Astrocyte of the hippocampus (primary cell): Measurements from ENCODE around the gene ZCCHC8.
"Not testable (repeated sequence)": the region's sequence is repeated elsewhere in the genome, so short reads cannot be mapped to it uniquely, and the experiment has no call there.

Experiments
- DNase-seq: peaks from one replicate; pipeline ENCODE4 v3.0.0; 2011; ENCODE audit warnings: low read depth, low spot score

Gene ZCCHC8

DNA sequence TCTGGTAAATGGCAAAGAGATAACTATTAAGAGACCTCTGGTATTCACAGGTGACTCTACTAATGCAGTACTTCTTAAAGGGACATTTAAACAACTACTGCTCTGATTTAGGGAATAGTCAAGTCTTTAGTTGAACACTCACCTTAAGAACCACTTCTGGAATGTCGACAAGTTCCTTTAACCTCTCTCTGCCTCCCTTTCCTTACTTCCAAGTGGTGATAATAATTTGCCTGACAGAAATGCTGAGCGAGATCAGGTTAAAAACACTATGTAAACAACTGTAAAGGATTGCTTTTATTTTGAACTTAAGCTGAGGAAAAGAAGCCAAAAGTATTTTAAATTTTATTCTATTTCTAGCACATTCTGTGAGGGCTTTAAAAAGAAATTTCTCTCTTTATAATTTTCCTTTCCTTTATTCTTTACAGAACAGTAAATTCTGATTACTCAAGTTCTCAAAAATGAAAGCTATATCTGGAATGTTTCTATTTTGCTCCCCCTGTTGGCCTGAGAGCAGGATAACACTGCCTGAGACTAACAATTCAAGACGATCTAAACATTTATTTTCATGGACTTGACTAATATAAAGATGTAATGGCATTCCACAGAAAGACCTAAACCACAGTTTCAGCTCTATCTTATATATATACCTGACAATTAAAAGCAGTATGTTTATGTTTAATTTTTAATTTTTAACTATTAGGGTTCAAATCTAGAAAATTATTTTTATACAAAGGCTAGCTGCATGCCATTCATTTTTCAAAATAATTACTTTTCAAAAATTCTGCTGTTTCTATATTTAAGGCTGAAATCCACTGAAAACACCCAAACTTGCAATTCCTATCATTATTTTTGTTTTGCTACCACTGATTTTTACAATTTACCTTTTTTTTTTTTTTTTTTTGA, 29.2 kb downstream of the ZCCHC8 start:
- DNase-seq: peak; percentile 78

DNA sequence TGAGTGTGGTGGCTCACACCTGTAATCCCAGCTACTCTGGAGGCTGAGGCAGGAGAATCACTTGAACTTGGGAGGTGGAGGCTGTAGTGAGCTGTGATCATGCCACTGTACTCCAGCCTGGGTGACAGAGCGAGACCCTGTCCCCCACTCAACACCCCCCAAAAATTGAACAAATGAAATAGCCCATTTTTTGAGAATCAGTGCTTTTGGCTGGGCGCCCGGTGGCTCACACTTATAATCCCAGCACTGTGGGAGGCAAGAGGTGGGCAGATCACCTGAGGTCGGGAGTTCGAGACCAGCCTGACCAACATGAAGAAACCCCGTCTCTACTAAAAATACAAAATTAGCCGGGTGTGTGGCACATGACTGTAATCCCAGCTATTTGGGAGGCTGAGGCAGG, 30.2 kb downstream of the ZCCHC8 start:
- not testable (repeated sequence) for DNase-seq

DNA sequence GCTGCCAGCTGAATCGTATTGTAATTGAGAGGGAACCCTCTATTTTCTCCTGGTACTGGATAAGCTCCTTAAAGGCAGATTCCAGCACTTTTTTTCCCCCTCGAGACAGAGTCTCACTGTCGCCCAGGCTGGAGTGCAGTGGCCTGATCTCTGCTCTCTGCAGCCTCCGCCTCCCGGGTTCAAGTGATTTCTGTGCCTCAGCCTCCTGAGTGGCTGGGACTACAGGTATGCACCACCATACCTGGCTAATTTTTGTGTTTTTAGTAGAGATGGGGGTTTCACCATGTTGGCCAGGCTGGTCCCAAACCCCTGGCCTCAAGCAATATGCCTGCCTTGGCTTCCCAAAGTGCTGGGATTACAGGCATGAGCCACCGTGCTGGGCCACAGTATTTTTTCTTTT, 30.9 kb downstream of the ZCCHC8 start:
- DNase-seq: not testable (repeated sequence)

DNA sequence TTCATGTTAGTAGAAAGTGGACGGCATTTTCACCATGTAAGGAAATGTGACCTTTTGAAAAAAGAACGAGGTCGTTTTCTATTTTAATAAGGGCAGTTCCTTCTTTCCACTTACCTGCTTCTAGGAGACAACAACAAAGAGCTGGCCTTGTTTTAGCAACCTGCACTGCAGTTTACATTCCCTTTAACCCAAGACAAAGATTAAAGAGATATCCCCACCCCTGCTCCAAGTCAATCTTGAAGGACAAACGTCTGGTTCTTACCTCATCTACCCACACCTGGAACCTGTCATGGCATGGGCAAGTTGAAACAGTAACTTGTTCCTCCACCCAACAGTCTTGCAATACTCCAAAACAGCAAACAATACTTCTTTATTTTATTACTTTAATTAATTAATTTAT, 32.7 kb downstream of the ZCCHC8 start:
- no peak for DNase-seq

DNA sequence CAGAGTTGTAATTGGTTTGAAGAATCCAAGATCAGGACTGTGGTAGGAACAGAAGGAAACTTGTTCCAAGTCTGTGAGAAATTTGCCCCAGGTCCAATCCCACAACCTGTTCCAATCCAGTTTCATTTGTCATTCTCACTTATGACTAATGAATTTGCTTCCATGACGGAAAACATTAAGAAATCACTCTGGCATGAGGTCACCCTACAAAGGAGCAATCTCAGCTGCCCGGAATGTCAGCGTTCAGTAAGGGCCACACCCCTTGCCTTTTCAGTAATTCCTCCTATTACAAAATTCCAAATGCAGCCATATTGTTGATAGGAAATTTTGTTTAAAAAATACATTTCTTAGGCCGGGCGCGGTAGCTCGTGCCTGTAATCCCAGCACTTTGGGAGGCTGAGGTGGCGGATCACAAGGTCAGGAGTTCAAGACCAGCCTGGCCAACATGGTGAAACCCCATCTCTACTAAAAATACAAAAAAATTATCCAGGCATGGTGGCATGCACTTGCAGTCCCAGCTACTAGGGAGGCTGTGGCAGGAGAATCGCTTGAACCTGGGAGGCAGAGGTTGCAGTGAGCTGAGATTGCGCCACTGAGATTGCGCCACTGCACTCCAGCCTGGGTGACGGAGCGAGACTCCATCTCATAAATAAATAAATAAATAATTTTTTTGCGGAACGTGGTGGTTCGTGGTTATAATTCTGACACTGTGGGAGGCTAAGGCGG, 36.3 kb downstream of the ZCCHC8 start:
- DNase-seq: peak; percentile 96

DNA sequence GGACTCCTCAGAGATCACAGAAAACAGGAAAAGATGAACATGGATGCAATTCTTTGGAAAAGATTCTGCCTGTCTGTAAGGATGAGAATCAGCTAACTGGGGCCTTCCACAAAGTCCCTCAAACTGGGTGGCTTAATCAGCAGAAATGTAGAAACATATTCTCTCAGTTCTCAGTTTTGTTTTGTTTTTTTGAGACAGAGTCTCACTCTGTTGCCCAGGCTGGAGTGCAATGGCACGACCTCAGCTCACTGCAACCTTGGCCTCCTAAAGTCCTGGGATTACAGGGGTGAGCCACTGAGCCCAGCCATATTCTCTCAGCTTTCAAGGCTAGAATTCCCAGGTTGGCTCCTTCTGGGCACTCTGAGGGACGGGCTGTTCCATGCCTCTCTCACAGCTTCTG, 40.1 kb downstream of the ZCCHC8 start:
- no peak for DNase-seq

DNA sequence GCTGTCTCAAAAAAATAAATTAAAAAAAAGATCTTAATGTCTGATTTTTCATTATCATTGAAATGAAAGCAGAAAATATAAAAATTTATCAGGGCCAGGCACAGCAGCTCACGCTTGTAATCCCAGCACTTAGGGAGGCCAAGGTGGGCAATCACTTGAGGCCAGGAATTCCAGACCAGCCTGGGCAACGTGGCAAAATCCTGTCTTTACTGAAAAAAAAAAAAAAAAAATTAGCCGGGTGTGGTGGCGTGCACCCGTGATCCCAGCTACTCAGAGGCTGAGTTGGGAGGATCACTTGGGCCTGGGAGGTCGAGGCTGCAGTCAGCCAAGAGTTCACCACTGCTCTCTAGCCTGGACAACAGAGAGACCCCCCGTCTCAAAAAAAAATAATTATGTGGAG, 40.7 kb downstream of the ZCCHC8 start:
- DNase-seq: no peak

DNA sequence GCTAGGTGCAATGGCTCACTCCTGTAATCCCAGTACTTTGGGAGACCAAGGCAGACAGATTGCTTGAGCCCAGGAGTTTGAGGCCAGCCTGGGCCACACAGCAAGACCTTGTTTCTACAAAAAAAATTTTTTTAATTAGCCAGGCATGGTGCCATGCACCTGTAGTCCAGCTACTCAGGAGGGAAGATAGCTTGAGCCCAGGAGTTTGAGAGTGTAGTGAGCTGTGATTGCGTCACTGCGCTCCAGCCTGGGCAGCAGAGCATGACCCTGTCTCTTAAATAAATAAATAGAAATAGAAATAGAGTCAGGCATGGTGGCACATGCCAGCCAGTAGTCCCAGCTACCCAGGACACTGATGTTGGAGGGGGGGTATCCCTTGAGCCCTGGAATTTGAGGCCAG, 41.5 kb downstream of the ZCCHC8 start:
- no peak for DNase-seq

DNA sequence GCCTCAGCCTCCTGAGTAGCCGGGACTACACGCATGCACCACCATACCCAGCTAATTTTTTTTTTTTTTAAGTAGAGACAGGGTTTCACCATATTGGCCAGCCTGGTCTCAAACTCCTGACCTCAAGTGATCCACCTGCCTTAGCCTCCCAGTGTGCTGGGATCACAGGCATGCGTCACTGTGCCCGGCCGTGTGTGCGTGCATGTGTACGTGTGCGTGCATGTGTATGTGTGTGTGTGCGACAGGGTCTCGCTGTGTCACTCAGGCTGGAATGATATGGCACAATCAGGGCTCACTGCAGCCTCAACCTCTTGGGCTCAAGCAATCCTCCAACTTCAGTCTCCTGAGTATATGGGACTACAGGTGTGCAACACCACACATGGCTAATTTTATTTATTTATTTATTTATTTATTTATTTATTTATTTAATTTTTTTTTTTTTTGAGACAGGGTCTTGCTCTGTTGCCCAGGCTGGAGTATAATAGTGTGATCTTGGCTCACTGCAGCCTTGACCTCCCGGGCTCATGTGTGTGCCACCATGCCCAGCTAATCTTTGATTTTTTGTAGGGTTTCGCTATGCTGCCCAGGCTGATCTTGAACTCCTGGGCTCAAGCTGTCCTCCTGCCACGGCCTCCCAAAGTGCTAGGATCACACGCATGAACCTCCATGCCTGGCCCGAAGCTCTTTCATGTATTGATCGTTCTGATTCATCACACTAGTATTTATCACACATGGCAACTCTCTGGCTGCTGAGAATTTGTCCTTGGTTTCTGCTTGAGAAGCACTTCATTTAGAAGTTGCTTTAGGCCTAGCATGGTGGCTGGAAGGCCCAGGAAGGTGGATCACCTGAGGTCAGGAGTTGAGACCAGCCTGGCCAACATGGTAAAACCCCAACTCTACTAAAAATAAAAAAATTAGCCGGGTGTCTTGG, 42.4 kb downstream of the ZCCHC8 start:
- no peak for DNase-seq

DNA sequence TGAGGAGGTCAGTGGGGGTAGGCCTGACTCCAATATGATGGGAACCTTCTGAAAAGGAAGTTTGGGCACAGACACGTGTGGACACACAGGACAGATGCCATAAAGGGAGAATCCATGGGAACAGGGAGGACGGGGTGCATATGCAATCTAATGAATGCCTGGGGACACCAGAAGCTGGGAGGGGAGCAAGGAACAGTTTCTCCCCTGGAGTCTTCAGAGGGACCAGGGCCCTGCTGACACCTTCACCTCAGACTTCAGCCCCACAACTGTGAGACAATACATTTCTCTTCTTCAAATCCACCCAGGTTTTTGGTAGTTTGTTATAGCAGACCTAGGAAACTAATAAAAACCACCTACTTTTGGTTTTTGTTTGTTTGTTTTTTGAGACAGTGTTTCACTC, 43.1 kb downstream of the ZCCHC8 start:
- no peak for DNase-seq

DNA sequence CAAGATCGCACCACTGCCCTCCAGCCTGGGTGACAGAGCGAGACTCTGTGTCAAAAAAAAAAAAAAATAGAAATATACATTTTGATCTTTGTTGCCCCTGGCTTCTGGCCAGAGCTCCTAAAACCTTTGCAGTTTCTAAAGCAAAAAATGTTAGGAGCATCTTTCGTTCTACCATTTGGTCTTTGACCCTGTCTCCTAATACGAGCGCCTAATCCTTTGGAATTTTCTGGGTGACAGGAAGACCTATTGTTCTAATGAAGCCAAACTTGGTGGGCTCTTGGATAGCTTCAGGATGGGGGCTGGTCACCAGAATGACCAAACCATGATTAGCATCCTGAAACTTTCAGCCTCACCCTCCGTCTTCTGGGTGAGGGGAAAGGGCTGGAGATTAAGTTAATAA, 46.0 kb downstream of the ZCCHC8 start:
- no peak for DNase-seq

DNA sequence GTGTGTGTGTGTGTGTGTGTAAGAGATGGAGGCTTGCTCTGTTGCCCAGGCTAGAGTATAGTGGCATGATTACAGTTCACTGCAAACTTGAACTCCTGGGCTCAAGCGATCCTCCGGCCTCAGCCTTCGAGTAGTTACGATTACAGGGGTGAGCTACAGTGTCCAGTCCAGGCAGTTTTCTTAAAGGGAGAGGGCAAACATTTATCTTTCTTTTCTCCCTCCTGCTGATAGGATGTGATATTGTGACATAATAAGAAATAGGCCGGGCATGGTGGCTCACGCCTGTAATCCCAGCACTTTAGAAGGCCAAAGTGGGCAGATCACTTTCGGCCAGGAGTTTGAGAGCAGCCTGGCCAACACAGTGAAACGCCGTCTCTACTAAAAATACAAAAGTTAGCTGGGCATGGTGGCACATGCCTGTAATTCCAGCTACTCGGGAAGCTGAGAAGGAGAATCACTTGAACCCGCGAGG, 46.4 kb downstream of the ZCCHC8 start:
- DNase-seq: no peak

DNA sequence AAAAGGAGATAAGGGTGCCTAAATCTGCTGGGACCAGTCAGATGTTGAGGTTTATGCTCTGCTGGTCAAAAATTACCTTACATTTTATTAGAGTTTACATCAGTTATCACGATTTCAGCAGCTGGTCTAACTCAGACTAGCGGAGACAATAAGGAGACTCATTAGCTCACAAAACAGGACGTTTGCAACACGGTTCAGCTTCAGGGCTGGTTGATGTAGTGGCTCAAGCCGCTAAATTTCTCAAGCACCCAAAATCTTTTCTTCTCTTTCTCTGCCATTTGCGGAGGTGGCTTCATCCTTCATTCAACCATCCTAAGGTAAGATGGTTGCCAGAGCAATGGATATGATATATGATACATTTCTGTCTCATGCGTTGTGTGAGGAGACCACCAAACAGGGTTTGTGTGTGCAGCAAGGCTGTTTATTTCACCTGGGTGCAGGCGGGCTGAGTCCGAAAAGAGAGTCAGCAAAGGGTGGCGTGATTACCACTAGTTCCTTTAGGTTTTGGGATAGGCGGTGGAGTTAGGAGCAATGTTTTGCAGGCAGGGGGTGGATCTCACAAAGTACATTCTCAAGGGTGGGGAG, 47.9 kb downstream of the ZCCHC8 start:
- DNase-seq: no peak

DNA sequence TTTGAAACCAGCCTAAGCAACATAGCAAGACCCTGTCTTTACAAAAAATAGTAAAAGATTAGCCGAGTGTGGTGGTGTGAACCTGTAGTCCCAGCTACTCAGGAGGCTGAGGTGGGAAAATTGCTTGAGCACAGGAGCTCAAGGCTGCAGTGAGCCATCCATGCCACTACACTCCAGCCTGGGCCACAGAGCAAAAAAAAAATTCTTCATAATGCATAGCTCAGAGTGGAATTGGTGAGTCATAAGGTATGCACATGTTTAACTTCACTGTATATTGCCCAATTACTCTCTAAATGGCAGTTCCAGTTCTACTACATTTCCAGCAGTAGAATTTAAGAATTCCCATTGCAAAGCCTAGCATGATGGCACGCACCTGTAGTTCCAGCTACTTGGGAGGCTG, 51.4 kb downstream of the ZCCHC8 start:
- peak; percentile 28 for DNase-seq

DNA sequence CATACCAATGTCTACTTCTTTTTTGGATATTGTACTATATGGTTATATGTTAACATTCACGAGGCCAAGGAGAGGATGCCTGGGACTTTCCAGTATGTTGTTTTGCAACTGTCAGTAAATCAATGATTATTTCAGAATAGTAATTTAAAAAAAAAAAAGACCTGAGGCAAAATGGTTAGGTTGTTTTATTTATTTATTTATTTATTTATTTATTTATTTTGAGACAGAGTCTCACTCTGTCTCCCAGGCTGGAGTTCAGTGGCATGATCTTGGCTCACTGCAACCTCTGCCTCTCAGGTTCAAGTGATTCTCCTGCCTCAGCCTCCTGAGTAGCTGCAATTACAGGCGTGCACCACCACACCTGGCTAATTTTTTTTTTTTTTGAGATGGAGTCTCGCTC, 52.9 kb downstream of the ZCCHC8 start:
- DNase-seq: not testable (repeated sequence)

DNA sequence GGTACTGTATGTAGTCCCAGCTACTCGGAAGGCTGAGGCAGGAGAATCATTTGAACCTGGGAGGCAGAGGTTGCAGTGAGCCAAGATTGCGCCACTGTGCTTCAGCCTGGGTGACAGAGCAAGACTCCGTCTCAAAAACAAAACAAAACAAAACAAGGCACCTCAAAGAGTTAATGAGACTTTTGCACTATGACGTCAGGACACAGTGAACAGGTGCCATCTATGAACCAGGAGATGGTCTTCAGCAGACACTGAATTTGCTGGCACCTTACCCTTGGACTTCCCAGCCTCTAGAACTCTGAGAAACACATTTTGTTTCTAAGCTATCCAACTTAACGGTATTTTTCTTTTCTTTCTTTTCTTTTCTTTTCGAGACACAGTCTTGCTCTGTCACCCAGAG, 54.3 kb downstream of the ZCCHC8 start:
- DNase-seq: not testable (repeated sequence)

DNA sequence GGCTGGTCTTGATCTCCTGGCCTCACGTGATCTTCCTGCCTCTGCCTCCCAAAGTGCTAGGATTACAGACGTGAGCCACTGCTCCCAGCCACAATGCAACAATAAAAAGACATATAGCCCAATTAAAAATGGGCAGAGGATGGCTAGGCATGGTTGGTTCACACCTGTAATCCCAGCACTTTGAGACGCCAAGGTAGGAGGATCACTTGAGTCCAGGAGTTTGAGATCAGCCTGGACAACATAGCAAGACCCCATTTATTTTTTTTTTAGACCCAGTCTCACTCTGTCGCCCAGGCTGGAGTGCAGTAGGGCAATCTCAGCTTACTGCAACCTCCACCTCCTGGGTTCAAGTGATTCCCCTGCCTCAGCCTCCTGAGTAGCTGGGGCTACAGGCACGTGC, 56.7 kb downstream of the ZCCHC8 start:
- not testable (repeated sequence) for DNase-seq

DNA sequence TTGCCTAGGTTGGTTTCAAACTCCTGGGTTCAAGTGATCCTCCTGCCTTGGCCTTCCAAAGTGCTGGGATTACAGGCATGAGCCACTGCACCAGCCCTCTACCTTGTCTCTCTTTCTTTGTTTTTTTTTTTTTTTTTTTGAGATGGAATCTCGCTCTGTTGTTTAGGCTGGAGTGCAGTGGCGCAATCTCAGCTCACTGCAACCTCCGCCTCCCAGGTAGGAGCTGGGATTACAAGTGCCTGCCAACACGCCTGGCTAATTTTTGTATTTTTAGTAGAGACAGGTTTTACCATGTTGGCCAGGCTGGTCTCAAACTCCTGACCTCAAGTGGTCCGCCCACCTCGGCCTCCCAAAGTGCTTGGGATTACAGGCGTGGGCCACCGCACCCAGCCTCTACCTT, 61.9 kb downstream of the ZCCHC8 start:
- not testable (repeated sequence) for DNase-seq

DNA sequence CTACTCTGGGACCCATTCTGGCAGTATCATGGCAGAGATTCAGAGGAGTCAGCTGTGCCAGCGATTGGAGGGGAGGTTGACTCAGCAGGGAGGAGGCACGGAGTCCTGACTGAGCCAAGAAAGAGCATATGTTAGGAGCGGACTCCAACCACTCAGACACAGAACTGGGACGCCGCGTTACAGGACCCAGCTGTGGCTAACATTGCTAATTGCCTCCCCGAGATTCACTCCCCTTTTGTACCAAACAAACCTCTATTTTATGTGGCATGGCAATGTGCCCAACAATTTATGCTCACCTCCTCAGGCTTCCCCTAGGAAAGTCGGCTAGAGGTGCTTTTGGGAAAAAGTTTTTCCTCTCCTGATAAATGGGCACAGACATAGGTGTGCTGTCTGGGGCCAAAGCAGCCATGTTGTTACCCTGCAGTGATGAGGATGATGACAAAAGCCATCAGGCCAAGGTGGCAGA, 63.0 kb downstream of the ZCCHC8 start:
- DNase-seq: peak; percentile 84

DNA sequence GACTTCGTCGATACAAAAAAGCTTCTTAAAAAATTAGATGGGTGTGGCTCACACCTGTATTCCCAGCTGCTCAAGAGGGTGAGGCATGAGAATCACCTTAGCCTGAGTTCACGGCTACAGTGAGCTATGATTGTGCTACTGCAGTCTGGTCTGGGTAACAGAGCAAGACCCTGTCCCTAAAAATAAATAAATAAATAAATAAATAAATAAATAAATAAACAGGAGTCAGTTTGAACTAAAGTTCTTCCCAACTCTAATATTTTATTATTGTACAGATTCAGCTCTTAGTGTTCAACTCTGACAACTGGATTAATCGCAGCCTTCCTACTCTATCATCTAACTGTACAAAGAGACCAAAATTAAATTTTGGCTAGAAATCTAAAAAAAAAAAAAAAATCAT, 65.5 kb downstream of the ZCCHC8 start:
- DNase-seq: no peak

DNA sequence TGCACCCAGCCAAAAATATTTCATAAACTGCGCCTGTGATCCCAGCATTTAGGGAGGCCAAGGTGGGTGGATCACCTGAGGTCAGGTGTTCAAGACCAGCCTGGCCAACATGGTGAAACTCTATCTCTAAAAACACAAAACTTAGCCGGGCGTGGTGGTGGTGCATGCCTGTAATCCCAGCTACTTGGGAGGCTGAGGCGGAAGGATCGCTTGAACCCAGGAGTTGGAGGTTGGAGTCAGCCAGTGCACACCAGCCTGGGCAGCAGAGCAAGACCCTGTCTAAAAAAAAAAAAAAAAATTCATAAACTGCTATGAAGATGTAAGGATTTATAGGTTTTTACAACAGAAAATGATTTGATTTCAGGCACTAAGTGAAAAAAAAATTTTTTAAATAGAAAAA, 71.7 kb downstream of the ZCCHC8 start:
- DNase-seq: not testable (repeated sequence)
